Measurements from ENCODE around the gene MREG.
A peak's percentile ranks its signal among the peaks of the same experiment; 100 is the strongest.

Gene MREG

GRCh38 chr2:216031960-216032689 is 18.8 kb upstream of the MREG start:
- H3K4me3 Mint-ChIP-seq, result peak overlapping the region; percentile 42

GRCh38 chr2:216030216-216030615 is 16.9 kb upstream of the MREG start:
- Mint-ChIP-seq H3K9me3 (no peaks in the 10 kb centered on the region), H3K4me1 (ENCODE audit: low read depth) (peaks cover 37% of the 10 kb centered on the region), H3K36me3 (ENCODE audit: low read depth) (peaks cover 6% of the 10 kb centered on the region), H3K27ac (no peak overlapping the region), H3K4me3 (no peak overlapping the region), H3K27me3 (no peaks in the 10 kb centered on the region)

More at GRCh38 chr2:216031960-216032689, 18.8 kb upstream of the MREG start:
- Mint-ChIP-seq H3K27ac (peak overlapping the region; percentile 87), H3K27me3 (no peaks in the 10 kb centered on the region), H3K9me3 (no peaks in the 10 kb centered on the region), H3K36me3 (ENCODE audit: low read depth) (peaks cover 6% of the 10 kb centered on the region), H3K4me1 (ENCODE audit: low read depth) (peaks cover 37% of the 10 kb centered on the region)

GRCh38 chr2:216029416-216030129 is 16.2 kb upstream of the MREG start:
- Mint-ChIP-seq H3K4me1 (ENCODE audit: low read depth) (peaks cover 37% of the 10 kb centered on the region), H3K27me3 (no peaks in the 10 kb centered on the region), H3K36me3 (ENCODE audit: low read depth) (peaks cover 6% of the 10 kb centered on the region), H3K27ac (no peak overlapping the region), H3K4me3 (no peak overlapping the region), H3K9me3 (no peaks in the 10 kb centered on the region)

GRCh38 chr2:216024779-216025336 is 11.5 kb upstream of the MREG start:
- no peak overlapping the region for H3K27ac Mint-ChIP-seq

GRCh38 chr2:216023055-216023648 is 9.8 kb upstream of the MREG start:
- no peaks in the 10 kb centered on the region for H3K36me3 Mint-ChIP-seq (ENCODE audit: low read depth)
- no peaks in the 10 kb centered on the region for H3K27me3 Mint-ChIP-seq
- H3K4me3 Mint-ChIP-seq, result no peak overlapping the region
- H3K4me1 Mint-ChIP-seq (ENCODE audit: low read depth), result no peaks in the 10 kb centered on the region
- no peak overlapping the region for H3K27ac Mint-ChIP-seq
- H3K9me3 Mint-ChIP-seq, result no peaks in the 10 kb centered on the region

More at GRCh38 chr2:216024779-216025336, 11.5 kb upstream of the MREG start:
- Mint-ChIP-seq H3K9me3 (no peaks in the 10 kb centered on the region), H3K27me3 (no peaks in the 10 kb centered on the region), H3K36me3 (ENCODE audit: low read depth) (peaks cover 2% of the 10 kb centered on the region), H3K4me1 (ENCODE audit: low read depth) (peaks cover 1% of the 10 kb centered on the region), H3K4me3 (no peak overlapping the region)

GRCh38 chr2:216021768-216022565 is 8.6 kb upstream of the MREG start:
- H3K9me3 Mint-ChIP-seq, result no peaks in the 10 kb centered on the region
- H3K4me1 Mint-ChIP-seq (ENCODE audit: low read depth), result peaks cover 9% of the 10 kb centered on the region
- no peaks in the 10 kb centered on the region for H3K36me3 Mint-ChIP-seq (ENCODE audit: low read depth)
- no peaks in the 10 kb centered on the region for H3K27me3 Mint-ChIP-seq
- H3K4me3 Mint-ChIP-seq, result no peak overlapping the region
- no peak overlapping the region for H3K27ac Mint-ChIP-seq

GRCh38 chr2:216018709-216019108 is 5.4 kb upstream of the MREG start:
- Mint-ChIP-seq H3K36me3 (ENCODE audit: low read depth) (no peaks in the 10 kb centered on the region), H3K27ac (no peak overlapping the region)

GRCh38 chr2:216017365-216017764 is 4.0 kb upstream of the MREG start:
- Mint-ChIP-seq H3K4me3 (peak overlapping the region; percentile 9), H3K27me3 (no peaks in the 10 kb centered on the region), H3K27ac (peak overlapping the region; percentile 57), H3K4me1 (ENCODE audit: low read depth) (peaks cover 48% of the 10 kb centered on the region), H3K36me3 (ENCODE audit: low read depth) (no peaks in the 10 kb centered on the region), H3K9me3 (no peaks in the 10 kb centered on the region)

More at GRCh38 chr2:216018709-216019108, 5.4 kb upstream of the MREG start:
- Mint-ChIP-seq H3K27me3 (no peaks in the 10 kb centered on the region), H3K4me3 (no peak overlapping the region), H3K9me3 (no peaks in the 10 kb centered on the region), H3K4me1 (ENCODE audit: low read depth) (peaks cover 39% of the 10 kb centered on the region)

- H3K36me3 Mint-ChIP-seq (ENCODE audit: low read depth), result no peaks in the 10 kb centered on the region
- H3K4me3 Mint-ChIP-seq, result peak overlapping the region; percentile 42
- no peaks in the 10 kb centered on the region for H3K9me3 Mint-ChIP-seq
- H3K27ac Mint-ChIP-seq, result peak overlapping the region; percentile 84
- H3K27me3 Mint-ChIP-seq, result no peaks in the 10 kb centered on the region
- H3K4me1 Mint-ChIP-seq (ENCODE audit: low read depth), result peaks cover 54% of the 10 kb centered on the region
Measured at GRCh38 chr2:216016581-216016980, 3.2 kb upstream of the MREG start.

GRCh38 chr2:216015722-216016464 is 2.5 kb upstream of the MREG start:
- Mint-ChIP-seq H3K9me3 (no peaks in the 10 kb centered on the region), H3K4me1 (ENCODE audit: low read depth) (peaks cover 54% of the 10 kb centered on the region), H3K27me3 (no peaks in the 10 kb centered on the region), H3K36me3 (ENCODE audit: low read depth) (peaks cover 4% of the 10 kb centered on the region), H3K4me3 (peak overlapping the region; percentile 42), H3K27ac (peak overlapping the region; percentile 84)

GRCh38 chr2:216014986-216015385 is 1.6 kb upstream of the MREG start:
- peaks cover 4% of the 10 kb centered on the region for H3K36me3 Mint-ChIP-seq (ENCODE audit: low read depth)
- no peaks in the 10 kb centered on the region for H3K9me3 Mint-ChIP-seq
- peaks cover 56% of the 10 kb centered on the region for H3K4me1 Mint-ChIP-seq (ENCODE audit: low read depth)
- no peak overlapping the region for H3K4me3 Mint-ChIP-seq
- no peaks in the 10 kb centered on the region for H3K27me3 Mint-ChIP-seq
- H3K27ac Mint-ChIP-seq, result peak overlapping the region; percentile 33

- H3K4me1 Mint-ChIP-seq (ENCODE audit: low read depth), result peaks cover 59% of the 10 kb centered on the region
- peak overlapping the region; percentile 86 for H3K4me3 Mint-ChIP-seq
- H3K27me3 Mint-ChIP-seq, result no peaks in the 10 kb centered on the region
- peak overlapping the region; percentile 12 for H3K27ac Mint-ChIP-seq
- no peaks in the 10 kb centered on the region for H3K9me3 Mint-ChIP-seq
- H3K36me3 Mint-ChIP-seq (ENCODE audit: low read depth), result peaks cover 4% of the 10 kb centered on the region
Measured at GRCh38 chr2:216014006-216014405, 655 bp upstream of the MREG start.

- Mint-ChIP-seq H3K36me3 (ENCODE audit: low read depth) (peaks cover 4% of the 10 kb centered on the region), H3K4me1 (ENCODE audit: low read depth) (peaks cover 59% of the 10 kb centered on the region), H3K27me3 (no peaks in the 10 kb centered on the region), H3K27ac (peak overlapping the region; percentile 57), H3K4me3 (peak overlapping the region; percentile 86), H3K9me3 (no peaks in the 10 kb centered on the region)
Measured at GRCh38 chr2:216012830-216013079, 596 bp downstream of the MREG start.
